ENCODE data around the gene THAP9. TPM values are rescaled to one million over a fixed set of nuclear protein-coding genes. Genes with fewer than 3 reads are reported as not detected.
A peak's percentile ranks its signal among the peaks of the same experiment; 100 is the strongest.
"Not testable (repeated sequence)": the region's sequence is repeated elsewhere in the genome, so short reads cannot be mapped to it uniquely, and the experiment has no call there.

THAP9 gene, protein sequence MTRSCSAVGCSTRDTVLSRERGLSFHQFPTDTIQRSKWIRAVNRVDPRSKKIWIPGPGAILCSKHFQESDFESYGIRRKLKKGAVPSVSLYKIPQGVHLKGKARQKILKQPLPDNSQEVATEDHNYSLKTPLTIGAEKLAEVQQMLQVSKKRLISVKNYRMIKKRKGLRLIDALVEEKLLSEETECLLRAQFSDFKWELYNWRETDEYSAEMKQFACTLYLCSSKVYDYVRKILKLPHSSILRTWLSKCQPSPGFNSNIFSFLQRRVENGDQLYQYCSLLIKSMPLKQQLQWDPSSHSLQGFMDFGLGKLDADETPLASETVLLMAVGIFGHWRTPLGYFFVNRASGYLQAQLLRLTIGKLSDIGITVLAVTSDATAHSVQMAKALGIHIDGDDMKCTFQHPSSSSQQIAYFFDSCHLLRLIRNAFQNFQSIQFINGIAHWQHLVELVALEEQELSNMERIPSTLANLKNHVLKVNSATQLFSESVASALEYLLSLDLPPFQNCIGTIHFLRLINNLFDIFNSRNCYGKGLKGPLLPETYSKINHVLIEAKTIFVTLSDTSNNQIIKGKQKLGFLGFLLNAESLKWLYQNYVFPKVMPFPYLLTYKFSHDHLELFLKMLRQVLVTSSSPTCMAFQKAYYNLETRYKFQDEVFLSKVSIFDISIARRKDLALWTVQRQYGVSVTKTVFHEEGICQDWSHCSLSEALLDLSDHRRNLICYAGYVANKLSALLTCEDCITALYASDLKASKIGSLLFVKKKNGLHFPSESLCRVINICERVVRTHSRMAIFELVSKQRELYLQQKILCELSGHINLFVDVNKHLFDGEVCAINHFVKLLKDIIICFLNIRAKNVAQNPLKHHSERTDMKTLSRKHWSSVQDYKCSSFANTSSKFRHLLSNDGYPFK
- 10.9 TPM for total RNA-seq

- DNase-seq, result peak; percentile 99
Measured at GRCh38 chr4:82900411-82901182, at the start of gene THAP9. Gene THAP9, plus strand, starts transcription at chr4:82900735. Its CDS starts 68 bp downstream, at chr4:82900803.

GRCh38 chr4:82851318-82851717, 49.2 kb upstream of the THAP9 start:
- DNase-seq, result no peak

DNA sequence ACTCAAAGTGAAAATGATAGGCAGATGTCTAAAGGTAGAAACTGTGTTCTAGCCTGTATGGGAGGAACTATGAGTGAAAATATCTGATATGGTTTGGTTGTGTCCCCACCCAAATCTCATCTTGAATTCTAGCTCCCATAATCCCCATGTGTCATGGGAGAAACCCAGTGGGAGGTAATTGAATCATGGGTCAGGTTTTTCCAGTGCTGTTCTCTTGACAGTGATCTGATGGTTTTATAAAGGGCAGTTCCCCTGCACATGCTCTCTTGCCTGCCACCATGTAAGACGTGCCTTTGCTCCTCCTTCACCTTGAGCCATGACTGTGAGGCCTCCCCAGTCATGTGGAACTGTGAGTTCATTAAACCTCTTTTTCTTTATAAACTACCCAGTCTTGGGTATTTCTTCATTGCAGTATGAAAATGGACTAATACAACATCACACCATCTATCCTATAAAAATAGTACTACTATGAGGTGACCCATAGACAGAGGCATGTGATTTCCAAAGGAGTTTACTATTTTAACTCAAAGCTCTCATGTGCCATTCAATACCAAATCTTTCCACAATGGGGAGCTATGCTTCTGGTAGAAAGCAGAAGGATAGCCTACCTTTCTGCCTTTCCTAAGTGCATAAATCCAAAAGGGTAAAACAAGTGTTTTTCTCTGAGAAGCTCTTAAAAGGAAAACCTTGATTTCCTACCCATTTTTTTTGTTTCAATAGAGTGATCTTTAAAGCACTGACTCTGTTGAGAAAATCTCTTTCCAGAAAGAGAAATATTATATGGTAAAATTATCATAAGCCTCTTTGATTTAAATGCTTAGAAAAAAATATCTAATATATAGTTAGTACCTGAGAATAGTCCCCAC, 48.4 kb upstream of the THAP9 start:
- no peak for DNase-seq

DNA sequence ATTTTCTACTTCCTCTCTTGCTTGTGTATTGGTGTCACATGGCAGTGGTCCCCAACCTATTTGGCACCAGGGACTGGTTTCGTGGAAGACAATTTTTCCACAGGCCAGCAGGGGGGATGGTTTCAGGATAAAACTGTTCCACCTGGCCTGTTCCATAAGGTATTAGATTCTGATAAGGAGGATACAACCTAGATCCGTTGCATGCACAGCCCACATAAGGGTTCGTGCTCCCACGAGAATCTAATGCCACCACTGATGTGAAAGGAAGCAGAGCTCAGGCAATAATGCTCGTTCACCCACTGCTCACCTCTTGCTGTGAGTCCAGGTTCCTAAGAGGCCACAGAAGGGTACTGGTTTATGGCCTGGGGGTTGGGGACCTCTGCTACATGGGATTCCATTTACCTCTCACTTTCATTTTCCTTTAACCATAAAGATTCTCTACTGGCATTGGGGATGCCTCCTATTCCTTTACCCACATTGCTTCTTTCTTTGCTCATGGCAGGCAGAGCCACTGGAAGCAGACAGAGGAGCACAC, 47.7 kb upstream of the THAP9 start:
- no peak for DNase-seq

- not testable (repeated sequence) for DNase-seq
Measured at GRCh38 chr4:82860487-82860886, 40.0 kb upstream of the THAP9 start.

GRCh38 chr4:82861529-82861928, 39.0 kb upstream of the THAP9 start:
- DNase-seq, result no peak

DNA sequence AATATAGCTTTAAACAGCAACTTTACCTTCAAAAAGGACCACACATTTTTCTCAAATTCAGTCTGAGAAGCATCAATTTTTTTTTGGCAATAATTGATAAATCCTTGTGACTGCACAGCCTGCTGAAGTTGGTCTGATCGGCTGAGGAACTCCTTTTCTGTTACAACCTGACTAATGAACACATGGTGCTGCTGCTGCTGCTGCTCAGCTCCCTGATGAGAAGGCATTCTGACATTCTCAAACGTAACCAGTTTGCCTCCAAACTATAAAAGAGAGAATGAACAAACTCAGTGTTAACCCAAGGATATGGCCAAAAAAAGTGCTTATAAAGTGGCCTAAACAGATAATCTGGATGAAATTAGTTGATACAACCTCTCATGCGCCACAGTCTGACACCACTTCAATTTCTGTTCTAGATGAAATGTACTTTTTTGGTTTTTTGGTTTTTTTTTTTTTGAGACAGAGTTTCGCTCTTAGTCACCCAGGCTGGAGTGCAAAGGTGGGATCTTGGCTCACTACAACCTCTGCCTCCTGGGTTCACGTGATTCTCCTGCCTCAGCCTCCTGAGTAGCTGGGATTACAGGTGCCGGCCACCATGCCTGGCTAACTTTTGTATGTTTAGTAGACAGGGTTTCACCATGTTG, 36.1 kb upstream of the THAP9 start:
- no peak for DNase-seq

DNA sequence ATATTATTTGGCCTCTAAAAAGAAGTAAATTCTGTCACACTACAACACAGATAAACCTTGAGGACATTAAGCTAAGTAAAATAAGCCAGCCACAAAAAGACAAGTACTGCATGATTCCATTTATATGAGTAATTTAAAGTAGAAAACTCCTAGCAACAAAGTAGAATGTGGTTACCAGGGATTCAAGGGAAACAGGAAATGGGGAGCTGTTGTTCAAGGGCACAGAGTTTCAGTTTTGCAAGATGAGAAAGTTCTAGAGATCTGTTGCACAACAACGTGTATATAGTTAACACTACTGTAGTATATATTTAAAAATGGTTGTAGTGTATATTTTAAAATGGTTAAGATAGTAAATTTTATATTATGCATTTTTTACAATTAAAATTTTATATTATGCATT, 34.9 kb upstream of the THAP9 start:
- DNase-seq, result peak; percentile 24

GRCh38 chr4:82866033-82866432, 34.5 kb upstream of the THAP9 start:
- not testable (repeated sequence) for DNase-seq

- DNase-seq, result no peak
Measured at GRCh38 chr4:82866706-82867385, 33.7 kb upstream of the THAP9 start.

GRCh38 chr4:82868572-82868971, 32.0 kb upstream of the THAP9 start:
- DNase-seq, result no peak

GRCh38 chr4:82885410-82885809, 15.1 kb upstream of the THAP9 start:
- DNase-seq, result no peak

DNA sequence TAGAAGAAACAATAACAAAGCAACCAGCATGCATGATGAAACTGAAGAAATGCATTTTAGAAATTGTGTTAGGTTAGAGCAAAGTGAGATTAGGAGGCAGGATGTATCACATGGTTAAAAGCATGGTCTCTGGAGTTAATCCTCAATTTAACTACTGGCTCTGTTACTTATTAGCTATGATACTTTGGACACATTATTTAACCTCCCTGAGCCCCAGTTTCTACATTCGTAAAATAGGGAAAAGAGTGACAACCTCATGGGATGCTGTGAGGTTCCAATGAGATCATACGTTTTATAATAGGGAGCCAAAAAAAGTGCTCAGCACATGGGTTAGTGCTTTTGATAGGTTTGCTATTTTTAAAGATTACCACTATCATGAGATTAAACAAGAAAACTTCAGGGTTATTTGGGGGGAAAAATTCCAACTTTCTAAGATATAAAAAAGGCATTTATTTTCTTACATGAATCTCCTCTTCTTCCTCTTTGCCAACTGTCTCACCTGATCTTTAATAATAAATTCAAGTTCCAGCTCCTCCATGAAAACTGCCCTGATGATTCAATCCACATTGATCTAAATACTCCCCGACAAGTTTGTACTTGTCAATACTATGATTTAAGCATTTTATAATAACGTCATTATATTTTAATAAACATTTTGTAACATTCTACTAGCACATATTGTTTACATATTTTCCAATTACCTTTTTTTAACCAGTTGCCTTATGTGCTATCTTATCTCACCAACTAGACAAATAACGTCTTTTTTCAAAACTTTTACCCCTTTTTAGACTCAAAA, 14.2 kb upstream of the THAP9 start:
- DNase-seq, result no peak

DNA sequence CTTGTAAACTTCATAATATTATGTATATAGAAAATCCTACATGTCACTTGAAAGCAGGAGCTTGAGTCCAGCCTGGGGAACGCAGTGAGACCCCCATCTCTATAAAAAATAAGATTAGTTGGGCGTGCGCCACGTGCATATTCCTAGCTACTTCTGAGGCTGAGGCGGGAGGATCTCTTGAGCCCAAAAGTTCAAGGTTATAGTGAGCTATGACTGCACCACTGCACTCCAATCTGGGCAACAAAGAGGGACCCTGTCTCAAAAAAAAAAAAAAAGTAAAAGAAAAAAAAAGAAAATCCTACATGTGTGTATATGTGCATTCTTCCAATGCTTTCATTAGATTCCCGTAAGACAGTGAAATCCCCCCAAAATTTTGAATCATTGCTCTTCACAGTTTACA, 11.2 kb upstream of the THAP9 start:
- DNase-seq, result no peak

DNA sequence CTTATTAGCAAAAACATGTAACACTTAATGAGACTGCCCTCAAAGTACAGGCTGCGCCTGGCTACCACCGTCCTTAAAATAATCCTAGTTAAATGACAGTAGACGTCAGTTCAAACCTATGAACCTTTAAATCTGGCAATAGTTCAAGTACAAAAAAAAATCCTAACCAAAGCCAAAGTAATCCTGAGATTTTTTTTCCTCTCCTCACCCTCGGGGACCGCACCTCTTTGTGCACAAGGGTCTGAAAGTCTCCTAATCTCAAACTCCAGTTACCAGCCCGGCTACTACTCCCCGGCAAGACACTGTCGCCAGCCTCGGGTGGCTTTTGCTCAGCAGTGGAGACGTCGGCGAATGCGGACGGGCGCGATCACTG, 10.0 kb upstream of the THAP9 start:
- DNase-seq, result no peak

DNA sequence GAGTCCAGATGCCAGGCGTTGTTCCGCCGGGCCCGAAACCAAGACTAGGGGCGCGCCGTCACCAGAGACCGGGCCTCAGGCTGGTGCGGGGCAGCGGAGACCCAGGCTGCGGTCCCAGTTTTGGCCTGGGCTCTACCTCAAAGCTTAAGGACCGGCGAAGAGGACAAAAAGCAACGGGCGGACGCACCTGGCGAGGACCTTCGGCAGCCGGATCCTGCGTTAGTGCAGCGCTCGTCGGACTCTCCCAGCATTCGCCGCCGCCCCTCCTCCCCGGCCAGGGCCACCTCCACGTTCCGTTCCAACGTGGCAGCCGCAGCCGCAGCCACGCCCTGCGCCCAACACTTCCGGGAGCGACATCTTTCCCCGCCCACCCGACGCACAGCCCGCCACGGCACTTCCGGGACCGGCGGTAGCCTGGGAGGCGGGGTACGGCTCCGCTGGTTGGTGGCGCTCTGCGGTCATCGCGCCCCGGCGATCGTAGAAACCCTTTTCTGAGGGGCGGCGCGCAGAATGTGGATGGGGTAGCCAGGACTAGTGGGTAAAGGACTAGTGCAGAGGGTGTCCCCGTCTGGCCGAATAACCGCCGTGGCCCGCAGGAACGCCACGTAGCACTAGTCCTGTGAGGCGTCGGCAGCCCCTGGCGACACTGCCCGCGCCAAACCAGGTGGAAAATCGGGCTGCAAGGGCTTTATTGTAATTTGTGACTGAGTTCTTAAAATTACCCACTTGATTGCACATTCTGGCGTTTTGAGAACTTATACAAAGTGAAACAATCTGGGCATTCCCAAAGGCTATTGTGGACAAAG, 9.4 kb upstream of the THAP9 start, which contains the start of gene SEC31A:
TSS of gene SEC31A (minus strand) at position 253 of the 806 bp plus-strand sequence. CDS start 9,217 bp downstream, outside the sequence.
- peak; percentile 96 for DNase-seq

GRCh38 chr4:82891707-82892466, 8.6 kb upstream of the THAP9 start:
- peak; percentile 51 for DNase-seq

DNA sequence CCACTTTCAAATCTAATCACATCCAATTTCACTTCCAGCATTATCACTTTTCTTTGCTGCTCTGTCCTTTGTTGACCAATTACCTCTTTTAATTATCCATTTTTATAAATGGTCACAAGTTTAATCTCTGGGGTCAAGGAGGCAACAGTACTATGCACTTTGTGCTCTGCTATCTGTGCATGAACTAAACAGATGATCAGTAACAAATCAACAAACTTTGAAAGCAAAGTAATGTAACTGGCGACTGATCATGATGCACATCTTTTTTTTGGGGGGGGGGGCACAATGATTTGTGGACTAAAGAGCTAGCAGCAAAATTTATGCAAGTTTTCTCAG, 8.1 kb upstream of the THAP9 start:
- no peak for DNase-seq
